Activated CD4-positive, alpha-beta T cell treated with anti-CD3 and anti-CD28 coated beads, Interleukin-2, amount 10 ng/mL, durations not matched to agents 7 days and 5 days (primary cell): Measurements from ENCODE around the gene PTPRN2. TPM values are rescaled to one million over a fixed set of nuclear protein-coding genes. Genes with fewer than 3 reads are reported as not detected.

Source experiments
- CTCF ChIA-PET: fragments of 350-600 bp; sonication (Branson Sonifier 250); formaldehyde crosslinking; loops from one replicate; lab custom pipeline; 2021; ENCODE audit warnings: antibody characterized with exemption; lab: Charles Lee
- POLR2A ChIA-PET: fragments of 350-600 bp; sonication (Branson Sonifier 250); formaldehyde crosslinking; loops from one replicate; lab custom pipeline; 2021; ENCODE audit warnings: antibody characterized with exemption; lab: Charles Lee
- DNase-seq: peaks from one replicate; pipeline ENCODE4 v3.0.0-alpha.2; 2020
- H3K27ac Mint-ChIP-seq: one replicate; pipeline ENCODE4 v1.8.0; 2021; ENCODE audit warnings: mild to moderate bottlenecking, moderate library complexity, mixed read lengths
- H3K27me3 Mint-ChIP-seq: one replicate; pipeline ENCODE4 v1.8.0; 2021; ENCODE audit warnings: mixed read lengths
- H3K36me3 Mint-ChIP-seq: one replicate; pipeline ENCODE4 v1.8.0; 2021; ENCODE audit warnings: low read depth, mixed read lengths
- H3K4me1 Mint-ChIP-seq: one replicate; pipeline ENCODE4 v1.8.0; 2021; ENCODE audit warnings: mixed read lengths
- H3K4me3 Mint-ChIP-seq: one replicate; pipeline ENCODE4 v1.8.0; 2021; ENCODE audit warnings: mild to moderate bottlenecking, moderate library complexity, mixed read lengths
- H3K9me3 Mint-ChIP-seq: one replicate; pipeline ENCODE4 v1.8.0; 2021; ENCODE audit warnings: mixed read lengths
- total RNA-seq, 2 experiments: library from RNA; stranded (reverse); gene quantifications; one replicate each; pipeline ENCODE4 v1.2.3, GENCODE V29; 2021

Gene PTPRN2
- total RNA-seq, 2 experiments from 2014 or later, result 2.6 to 2.7 TPM

DNA sequence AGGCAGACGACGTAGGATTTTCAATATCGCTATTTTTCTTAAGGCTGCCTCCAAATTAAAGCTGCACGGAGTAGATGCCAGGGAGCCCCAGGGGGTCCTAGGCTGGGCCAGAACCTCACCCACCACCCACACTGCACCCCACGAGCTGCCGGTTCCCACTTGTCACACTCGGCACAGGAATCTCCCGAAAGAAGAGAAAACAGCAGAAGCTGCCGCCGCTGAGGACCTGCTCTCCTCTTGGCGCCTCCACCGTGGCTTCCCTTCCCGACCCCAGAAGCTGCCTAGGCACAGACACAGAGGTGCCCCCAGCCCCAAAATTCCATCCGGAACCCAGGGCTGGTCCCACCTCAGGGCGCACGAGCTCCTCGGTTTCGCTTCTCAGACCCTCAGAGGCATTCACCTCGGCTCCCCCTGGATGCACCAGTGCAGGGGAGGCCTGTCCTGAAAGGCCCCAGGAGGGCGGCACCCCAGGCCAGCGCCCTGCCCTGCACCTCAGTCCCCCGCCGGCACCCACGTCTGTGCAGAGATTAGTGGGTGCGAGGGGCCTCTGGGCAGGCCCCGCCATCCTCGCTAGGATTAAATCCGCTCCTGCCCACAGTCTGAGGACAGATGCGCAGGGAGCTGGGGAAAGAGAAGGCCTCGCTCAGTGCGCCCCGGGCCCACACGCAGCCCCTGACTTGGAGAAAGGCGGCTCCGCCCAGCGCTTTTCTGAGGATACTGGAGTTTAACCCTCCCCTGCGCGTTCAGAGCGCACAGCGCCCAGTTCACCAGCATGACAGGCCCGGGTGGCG lies 99.2 kb downstream of the PTPRN2 start:
- Mint-ChIP-seq H3K4me1 (no peaks in the 10 kb centered on the region), H3K27me3 (no peaks in the 10 kb centered on the region), H3K9me3 (no peaks in the 10 kb centered on the region), H3K4me3 (no peak overlapping the region), H3K36me3 (no peaks in the 10 kb centered on the region), H3K27ac (no peak overlapping the region)
- CTCF ChIA-PET, result no interaction called here
- POLR2A ChIA-PET, result no interaction called here
- no peak for DNase-seq

DNA sequence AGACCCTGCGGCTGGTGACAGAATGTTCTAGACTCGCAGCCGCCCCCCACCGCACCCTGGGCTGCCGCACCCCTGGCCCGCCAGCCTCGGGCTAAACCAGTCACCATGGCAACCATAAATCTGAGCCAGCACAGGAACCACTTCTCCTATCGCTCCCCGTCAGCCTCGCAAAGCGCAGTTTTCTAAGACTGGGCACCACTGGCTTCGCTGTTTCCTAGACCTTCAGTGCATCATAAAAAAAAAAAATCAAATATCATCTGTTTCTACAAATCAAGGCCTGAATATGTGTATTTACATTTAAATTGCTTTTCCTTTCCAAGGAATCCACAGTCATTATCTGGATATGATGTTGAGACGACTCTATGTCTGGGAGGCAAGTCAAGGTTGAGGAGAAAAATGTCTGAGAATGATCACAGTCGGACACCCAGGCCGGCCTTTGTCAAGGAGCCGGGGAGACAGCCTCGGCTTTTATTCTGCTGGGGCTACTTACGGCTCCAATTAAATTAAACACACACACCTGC lies 99.9 kb downstream of the PTPRN2 start:
- Mint-ChIP-seq H3K27ac (no peak overlapping the region), H3K4me1 (no peaks in the 10 kb centered on the region), H3K9me3 (no peaks in the 10 kb centered on the region), H3K27me3 (no peaks in the 10 kb centered on the region), H3K4me3 (no peak overlapping the region), H3K36me3 (no peaks in the 10 kb centered on the region)
- ChIA-PET POLR2A (no interaction called here), CTCF (no interaction called here)
- DNase-seq, result no peak

DNA sequence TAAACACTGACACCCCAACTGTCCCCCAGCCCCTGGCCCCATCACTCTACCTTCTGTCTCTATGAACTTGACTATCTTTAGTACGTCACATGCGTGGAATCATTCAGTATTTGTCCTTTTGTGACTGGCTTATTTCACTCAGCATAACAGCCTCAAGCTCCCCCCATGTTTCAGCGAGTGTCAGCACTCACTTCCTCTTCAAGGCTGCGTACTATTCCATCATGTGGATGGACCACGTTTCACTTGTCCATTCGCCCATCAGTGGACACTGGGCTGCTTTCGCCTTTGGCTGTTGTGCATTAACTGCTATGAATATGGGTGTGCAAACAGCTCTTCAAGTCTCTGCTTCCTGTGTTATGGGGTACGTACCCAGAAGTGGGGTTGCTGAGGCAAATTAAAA lies 100.7 kb downstream of the PTPRN2 start:
- Mint-ChIP-seq H3K27ac (no peak overlapping the region), H3K27me3 (no peaks in the 10 kb centered on the region), H3K4me3 (no peak overlapping the region), H3K4me1 (no peaks in the 10 kb centered on the region), H3K9me3 (no peaks in the 10 kb centered on the region), H3K36me3 (no peaks in the 10 kb centered on the region)
- DNase-seq, result no peak
- POLR2A ChIA-PET, result no interaction called here
- CTCF ChIA-PET, result no interaction called here

DNA sequence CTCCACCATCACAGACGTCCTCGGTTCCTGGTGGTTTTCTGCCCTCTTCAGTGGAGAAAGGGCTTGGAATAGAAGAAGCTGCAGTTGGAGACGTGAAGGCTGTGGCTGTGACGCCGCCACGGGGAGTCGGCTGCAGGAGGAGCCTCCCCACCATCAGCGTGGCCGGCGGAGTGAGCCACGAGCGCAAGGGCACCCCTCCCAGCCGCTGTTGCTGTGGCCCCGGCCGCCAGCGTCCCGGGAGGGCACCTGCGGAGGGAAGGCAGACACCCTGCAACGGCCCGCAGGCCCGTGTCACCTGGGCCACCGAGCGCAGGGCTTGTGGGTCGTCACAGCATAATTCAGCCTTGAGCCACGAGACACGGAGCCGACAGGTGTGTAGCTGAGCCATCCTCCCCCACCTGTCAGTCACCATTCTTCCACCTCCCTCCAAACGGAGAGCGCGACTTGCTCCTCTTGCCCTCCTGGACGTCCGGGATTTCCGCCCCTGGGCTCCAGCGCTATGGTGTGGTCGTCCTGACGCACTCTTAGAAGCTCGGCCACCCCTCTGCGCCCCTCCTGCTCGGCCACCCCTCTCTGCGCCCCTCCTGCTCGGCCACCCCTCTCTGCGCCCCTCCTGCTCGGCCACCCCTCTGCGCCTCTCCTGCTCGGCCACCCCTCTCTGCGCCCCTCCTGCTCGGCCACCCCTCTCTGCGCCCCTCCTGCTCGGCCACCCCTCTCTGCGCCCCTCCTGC lies 102.7 kb downstream of the PTPRN2 start:
- Mint-ChIP-seq H3K4me1 (no peaks in the 10 kb centered on the region), H3K9me3 (no peaks in the 10 kb centered on the region), H3K4me3 (no peak overlapping the region), H3K27me3 (no peaks in the 10 kb centered on the region), H3K27ac (no peak overlapping the region), H3K36me3 (no peaks in the 10 kb centered on the region)
- no peak for DNase-seq
- POLR2A ChIA-PET, result no interaction called here
- CTCF ChIA-PET, result no interaction called here

DNA sequence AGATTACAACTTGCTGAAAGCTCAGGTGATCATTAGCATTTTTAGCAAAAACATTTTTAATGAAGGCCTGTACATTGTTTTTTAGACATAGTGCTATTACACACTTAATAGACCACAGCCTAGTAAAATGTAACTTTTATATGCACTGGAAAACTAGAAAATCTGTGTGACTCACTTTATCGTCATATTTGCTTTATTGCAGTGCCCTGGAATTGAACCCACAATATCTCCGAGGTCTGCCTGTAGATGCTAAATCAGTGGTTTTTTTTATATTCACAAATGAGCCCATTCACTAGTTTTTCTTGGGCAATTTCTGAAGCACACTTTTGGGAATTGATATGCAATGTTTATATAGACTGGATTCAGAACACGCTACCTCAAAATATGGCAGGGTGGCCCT lies 105.1 kb downstream of the PTPRN2 start:
- Mint-ChIP-seq H3K27ac (no peak overlapping the region), H3K9me3 (no peaks in the 10 kb centered on the region), H3K36me3 (no peaks in the 10 kb centered on the region), H3K4me1 (no peaks in the 10 kb centered on the region), H3K27me3 (no peaks in the 10 kb centered on the region), H3K4me3 (no peak overlapping the region)
- ChIA-PET CTCF (no interaction called here), POLR2A (no interaction called here)
- no peak for DNase-seq

DNA sequence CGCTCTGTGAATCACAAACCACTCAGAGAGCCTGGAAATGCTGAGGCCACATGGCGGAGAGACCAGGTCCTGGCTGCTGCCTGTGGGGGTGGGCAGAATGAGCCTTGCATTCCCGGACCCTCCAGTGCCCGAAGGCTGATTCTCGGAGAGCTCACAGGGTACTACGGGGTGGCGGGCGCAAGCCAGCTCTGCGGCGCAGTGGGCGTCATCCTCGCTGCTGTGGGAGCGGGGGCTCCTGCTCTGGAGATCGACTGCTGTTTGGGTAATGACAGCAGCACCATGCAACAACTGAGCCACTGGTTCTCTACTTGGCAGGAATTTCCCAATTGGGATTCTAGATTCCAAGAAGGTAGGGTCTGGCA lies 108.0 kb downstream of the PTPRN2 start:
- no peak for DNase-seq
- no peaks in the 10 kb centered on the region for H3K4me1 Mint-ChIP-seq
- no peak overlapping the region for H3K4me3 Mint-ChIP-seq
- no peaks in the 10 kb centered on the region for H3K9me3 Mint-ChIP-seq
- no peak overlapping the region for H3K27ac Mint-ChIP-seq
- H3K27me3 Mint-ChIP-seq, result no peaks in the 10 kb centered on the region
- ChIA-PET POLR2A (no interaction called here), CTCF (interaction anchor here (0.7 kb wide), 1 partner anchor 10 kb away, joined by 3 read pairs; no protein-coding TSS in a partner anchor)
- no peaks in the 10 kb centered on the region for H3K36me3 Mint-ChIP-seq

DNA sequence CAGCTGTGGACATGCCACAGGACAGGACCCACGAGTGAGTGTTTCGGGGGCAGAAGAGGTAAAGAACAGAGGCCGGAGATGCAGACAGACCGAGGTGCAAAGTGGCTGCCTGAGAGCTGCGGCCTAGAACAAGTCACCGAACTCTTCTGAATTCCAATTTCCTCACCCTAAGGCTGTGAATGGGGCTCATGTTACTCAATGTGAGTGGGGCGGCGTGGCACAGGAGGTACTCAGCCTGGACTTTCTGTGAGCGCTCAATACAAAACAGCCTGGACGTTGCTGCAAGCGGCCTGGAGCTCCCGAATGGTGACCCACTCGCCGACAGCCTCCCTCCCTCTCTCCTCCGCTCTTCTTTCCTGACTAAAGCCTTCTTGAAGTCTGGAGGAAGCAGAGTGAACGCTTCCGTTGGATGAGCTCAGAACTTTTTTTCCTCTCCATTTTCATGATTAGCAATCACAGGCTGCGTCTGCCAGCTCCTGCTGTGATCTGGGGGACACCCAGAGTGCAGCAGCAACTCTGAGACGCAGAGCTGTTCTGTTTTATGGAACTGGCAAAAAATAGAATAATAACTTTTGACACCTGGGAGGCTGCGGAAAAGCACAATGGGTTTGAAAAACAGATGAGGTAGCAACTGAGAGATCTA lies 108.5 kb downstream of the PTPRN2 start:
- Mint-ChIP-seq H3K27ac (no peak overlapping the region), H3K4me1 (no peaks in the 10 kb centered on the region), H3K4me3 (no peak overlapping the region), H3K27me3 (no peaks in the 10 kb centered on the region), H3K9me3 (no peaks in the 10 kb centered on the region), H3K36me3 (no peaks in the 10 kb centered on the region)
- no peak for DNase-seq
- CTCF ChIA-PET, result interaction anchor here (0.7 kb wide), 1 partner anchor 9 kb away, joined by 3 read pairs; no protein-coding TSS in a partner anchor
- POLR2A ChIA-PET, result no interaction called here

DNA sequence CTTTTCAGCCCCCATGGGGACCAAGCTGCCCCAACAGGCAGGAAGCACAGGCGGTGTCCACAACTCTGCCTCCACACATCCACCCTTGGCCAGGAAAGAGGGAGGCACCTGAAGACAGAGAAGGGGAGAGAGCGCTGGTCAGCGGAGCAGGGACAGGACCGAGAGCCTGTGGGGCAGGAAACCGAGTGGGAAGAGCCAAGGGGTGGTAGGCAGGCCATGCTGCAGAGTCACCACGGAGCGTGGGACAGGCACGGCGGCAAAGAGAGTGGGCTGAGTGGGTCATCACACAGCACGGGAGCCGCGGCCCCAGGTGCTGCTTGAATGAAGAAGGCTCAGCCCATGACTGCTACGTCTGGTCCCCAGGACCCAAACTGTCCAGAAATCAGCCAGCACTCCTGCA lies 109.8 kb downstream of the PTPRN2 start:
- Mint-ChIP-seq H3K4me3 (no peak overlapping the region), H3K4me1 (peaks cover 2% of the 10 kb centered on the region), H3K27me3 (no peaks in the 10 kb centered on the region), H3K9me3 (no peaks in the 10 kb centered on the region), H3K27ac (peak overlapping the region; percentile 34), H3K36me3 (no peaks in the 10 kb centered on the region)
- CTCF ChIA-PET, result no interaction called here
- no peak for DNase-seq
- POLR2A ChIA-PET, result no interaction called here

DNA sequence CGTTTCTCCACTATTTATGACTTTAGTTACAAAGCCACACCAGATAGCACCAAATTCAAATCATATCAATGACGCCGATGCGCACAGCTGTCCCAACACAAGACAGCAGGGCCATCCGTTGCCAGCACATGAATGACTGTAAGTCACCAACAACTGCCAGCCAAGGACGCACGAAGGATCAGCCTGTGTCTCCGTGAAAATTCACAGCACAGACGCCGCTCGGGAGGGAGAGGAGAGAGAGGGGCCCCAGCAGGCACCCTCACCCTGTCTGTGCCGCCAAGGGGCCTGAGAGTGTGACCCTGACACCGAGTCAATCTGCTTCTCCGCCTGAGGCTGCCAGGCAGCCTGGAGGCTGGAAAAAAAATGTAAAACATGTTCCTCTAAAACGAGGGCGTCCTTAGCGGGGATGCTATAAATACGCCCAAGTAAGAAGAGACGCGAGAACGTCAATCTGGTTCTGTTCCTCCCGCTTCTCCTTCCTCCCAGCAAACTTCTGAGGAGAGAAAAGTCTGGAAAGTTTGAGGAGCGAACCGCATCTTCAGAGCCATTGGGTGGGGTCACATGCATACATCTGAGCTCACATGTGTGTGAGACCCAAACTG lies 111.2 kb downstream of the PTPRN2 start:
- CTCF ChIA-PET, result no interaction called here
- Mint-ChIP-seq H3K27ac (no peak overlapping the region), H3K27me3 (no peaks in the 10 kb centered on the region), H3K9me3 (no peaks in the 10 kb centered on the region), H3K4me1 (peaks cover 2% of the 10 kb centered on the region), H3K36me3 (no peaks in the 10 kb centered on the region), H3K4me3 (no peak overlapping the region)
- POLR2A ChIA-PET, result no interaction called here
- DNase-seq, result no peak

DNA sequence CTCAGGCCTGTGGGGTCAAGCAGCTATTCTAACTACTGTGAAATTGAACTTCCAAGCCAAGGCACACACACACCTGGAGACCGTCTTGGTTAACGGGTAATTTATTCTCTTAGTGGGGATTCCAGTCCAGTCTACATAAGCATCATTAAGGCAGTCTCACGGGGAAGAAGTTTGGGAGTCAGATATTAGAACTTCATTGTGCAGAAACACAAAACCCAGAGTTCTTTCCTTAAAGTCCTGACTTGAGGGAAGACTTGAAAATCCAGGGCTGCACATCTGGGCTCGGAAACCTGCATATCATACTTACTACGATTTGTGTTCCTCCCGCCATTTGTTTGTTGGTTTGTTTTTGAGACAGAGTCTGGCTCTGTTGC lies 112.0 kb downstream of the PTPRN2 start:
- ChIA-PET POLR2A (no interaction called here), CTCF (no interaction called here)
- H3K27ac Mint-ChIP-seq, result no peak overlapping the region
- H3K4me3 Mint-ChIP-seq, result no peak overlapping the region
- no peaks in the 10 kb centered on the region for H3K36me3 Mint-ChIP-seq
- no peaks in the 10 kb centered on the region for H3K9me3 Mint-ChIP-seq
- no peaks in the 10 kb centered on the region for H3K27me3 Mint-ChIP-seq
- H3K4me1 Mint-ChIP-seq, result peaks cover 2% of the 10 kb centered on the region
- no peak for DNase-seq

DNA sequence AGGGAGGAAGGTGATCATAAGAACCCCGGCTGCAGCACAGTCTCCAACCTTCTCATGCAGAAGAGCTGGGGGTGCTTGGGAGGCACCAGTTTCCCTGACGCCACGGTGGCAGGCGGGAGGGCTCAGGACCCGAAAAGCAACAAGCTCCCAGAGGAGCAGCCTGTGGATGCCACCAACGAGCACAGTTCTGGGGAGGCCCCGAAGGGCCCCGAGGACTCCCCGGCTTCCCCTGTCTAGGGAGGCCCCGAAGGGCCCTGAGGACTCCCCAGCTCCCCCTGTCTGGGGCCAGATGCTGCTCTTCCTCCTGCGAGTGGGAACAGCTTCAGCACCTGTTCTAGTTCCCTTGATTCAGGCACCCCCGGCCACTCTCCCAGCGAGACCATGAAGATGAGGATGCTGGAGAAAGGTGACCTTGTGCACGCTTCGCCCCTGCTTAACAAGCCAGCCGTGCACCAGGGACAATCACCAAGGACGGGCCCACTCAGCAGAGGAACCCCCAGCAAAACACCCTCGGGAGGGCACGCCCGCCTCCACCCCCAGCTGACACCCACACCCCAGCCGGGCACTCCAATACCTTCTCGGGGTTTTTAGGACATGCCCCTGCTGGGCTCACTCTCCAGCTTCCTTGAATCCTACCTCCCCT lies 112.5 kb downstream of the PTPRN2 start:
- Mint-ChIP-seq H3K9me3 (no peaks in the 10 kb centered on the region), H3K36me3 (no peaks in the 10 kb centered on the region), H3K4me3 (no peak overlapping the region), H3K27ac (no peak overlapping the region), H3K4me1 (peaks cover 2% of the 10 kb centered on the region), H3K27me3 (no peaks in the 10 kb centered on the region)
- no peak for DNase-seq
- ChIA-PET POLR2A (no interaction called here), CTCF (no interaction called here)

DNA sequence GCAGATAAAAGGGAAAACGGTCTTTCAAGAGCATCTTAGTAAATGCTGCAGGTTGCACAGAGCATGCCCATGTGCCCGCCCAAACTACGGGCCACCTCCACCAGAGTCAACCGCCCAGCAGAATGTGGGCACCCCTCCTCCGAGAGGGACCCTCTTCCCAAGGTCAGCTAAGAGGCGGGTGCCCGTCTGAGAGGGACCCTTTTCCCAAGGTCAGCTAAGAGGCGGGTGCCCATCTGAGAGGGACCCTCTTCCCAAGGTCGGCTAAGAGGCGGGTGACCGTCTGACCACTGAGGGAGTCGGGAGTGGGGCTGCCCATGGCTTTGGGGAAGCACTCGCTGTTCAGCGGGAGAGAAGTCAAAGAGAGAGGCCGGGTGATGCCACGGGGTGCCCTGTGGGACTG lies 113.1 kb downstream of the PTPRN2 start:
- DNase-seq, result no peak
- Mint-ChIP-seq H3K4me1 (peaks cover 2% of the 10 kb centered on the region), H3K36me3 (no peaks in the 10 kb centered on the region), H3K27me3 (no peaks in the 10 kb centered on the region), H3K4me3 (no peak overlapping the region), H3K27ac (no peak overlapping the region), H3K9me3 (no peaks in the 10 kb centered on the region)
- ChIA-PET CTCF (no interaction called here), POLR2A (no interaction called here)
